GM18909 (cell line): ENCODE data around the gene TRAPPC14.
A peak's percentile ranks its signal among the peaks of the same experiment; 100 is the strongest.
"Not testable (repeated sequence)": the region's sequence is repeated elsewhere in the genome, so short reads cannot be mapped to it uniquely, and the experiment has no call there.

ENCODE experiments used
- ATAC-seq: cut with Tn5 transposase; IDR thresholded peaks from one replicate; pipeline ENCODE4 v1.9.1; 2021; ENCODE audit warnings: mild to moderate bottlenecking; ENCODE audit not compliant: unreplicated experiment, poor library complexity

The TRAPPC14 gene, protein sequence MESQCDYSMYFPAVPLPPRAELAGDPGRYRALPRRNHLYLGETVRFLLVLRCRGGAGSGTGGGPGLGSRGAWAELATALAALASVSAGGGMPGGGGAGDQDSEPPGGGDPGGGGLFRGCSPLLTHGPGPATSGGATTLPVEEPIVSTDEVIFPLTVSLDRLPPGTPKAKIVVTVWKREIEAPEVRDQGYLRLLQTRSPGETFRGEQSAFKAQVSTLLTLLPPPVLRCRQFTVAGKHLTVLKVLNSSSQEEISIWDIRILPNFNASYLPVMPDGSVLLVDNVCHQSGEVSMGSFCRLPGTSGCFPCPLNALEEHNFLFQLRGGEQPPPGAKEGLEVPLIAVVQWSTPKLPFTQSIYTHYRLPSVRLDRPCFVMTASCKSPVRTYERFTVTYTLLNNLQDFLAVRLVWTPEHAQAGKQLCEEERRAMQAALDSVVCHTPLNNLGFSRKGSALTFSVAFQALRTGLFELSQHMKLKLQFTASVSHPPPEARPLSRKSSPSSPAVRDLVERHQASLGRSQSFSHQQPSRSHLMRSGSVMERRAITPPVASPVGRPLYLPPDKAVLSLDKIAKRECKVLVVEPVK

DNA sequence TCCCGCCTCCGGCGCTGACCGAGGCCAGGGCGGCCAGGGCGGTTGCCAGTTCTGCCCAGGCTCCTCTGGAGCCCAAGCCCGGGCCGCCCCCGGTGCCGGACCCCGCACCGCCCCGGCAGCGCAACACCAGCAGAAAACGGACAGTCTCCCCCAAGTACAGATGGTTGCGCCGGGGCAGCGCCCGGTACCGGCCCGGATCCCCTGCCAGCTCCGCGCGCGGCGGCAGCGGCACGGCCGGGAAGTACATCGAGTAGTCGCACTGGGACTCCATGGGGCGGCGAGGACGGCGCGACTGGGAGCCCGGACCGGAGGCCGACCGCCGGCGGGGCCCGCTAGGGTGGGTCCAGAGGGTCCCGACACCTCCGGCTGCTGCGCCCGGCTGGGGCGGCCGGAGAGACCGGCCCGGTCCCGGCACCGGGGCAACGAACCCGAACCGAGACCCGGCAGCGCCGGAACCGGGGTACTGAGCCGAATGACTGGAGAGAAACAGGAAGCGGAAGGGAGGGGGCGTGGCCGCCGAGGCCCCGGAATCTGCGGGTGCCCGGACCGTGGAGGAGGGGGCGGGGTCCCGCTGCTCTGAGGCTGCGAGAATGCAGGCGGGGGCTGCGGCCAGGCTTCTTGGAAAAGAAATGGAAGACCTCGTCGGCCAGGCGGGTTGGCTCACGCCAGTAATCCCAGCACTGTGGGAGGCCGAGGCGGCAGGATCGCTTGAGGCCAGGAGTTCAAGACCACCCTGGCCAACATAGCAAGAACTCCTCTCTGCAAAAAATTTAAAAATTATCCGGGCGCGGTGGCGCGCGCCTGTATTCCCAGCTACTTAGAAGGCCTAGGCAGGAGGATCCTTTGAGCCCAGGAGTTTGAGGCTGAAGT, at the start of gene TRAPPC14:
Gene TRAPPC14, minus strand, starts transcription at position 495 of the 870 bp plus-strand sequence. Its CDS starts 224 bp downstream, at position 271.
- peak; percentile 75 for ATAC-seq

DNA sequence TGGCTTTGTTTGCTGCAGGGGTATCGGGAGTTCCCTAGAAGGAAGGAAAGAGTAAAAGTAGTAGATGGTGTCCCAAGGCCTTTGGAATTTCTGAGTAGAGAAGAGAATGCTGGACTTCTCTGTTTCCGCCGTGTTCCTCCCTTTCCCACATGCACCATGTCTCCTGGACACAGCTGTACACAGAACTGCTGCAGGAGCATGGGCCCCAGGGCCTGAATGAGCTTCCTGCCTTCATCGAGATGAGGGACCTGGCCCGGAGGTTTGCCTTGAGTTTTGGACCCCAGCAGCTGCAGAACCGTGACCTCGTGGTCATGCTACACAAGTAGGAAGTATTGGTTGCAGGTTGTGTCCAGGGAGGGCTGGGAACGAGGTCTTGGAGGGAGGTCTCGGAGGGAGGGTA, 45.9 kb upstream of the TRAPPC14 start:
- no peak for ATAC-seq

DNA sequence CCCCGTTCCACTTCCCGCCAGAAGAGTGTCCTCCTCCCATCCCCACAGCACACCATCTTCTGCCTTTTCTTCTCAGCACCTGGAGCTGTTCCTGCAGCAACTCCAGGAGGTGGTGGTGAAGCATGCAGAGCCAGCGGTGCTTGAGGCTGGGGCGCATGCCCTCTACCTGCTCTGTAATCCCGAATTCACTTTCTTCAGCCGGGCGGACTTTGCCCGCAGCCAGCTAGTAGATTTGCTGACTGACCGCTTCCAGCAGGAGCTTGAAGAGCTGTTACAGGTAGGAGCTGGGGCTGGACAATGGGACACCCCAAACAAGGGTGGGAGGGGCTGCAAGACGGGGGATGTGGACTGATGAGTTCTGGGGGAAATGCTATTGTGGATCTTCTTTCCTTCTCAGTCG, 42.2 kb upstream of the TRAPPC14 start:
- no peak for ATAC-seq

DNA sequence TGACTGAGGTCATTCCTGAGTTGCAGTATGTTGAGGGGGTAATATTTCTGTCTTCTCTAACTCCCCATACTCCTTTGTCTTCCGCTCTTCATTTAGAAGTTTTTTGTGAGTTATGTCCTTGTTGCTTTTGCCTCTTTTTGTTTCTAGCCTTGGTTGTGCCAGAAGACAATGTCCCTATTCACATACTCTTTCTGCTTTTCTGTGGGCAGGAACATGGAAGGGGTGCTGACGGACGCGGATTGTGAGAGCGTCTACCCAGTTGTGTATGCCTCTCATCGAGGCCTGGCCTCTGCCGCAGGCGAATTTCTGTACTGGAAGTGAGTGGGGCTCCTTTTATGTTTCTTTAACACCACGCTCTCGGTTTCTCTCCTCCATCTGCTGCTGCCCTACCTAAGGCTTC, 39.7 kb upstream of the TRAPPC14 start:
- no peak for ATAC-seq

DNA sequence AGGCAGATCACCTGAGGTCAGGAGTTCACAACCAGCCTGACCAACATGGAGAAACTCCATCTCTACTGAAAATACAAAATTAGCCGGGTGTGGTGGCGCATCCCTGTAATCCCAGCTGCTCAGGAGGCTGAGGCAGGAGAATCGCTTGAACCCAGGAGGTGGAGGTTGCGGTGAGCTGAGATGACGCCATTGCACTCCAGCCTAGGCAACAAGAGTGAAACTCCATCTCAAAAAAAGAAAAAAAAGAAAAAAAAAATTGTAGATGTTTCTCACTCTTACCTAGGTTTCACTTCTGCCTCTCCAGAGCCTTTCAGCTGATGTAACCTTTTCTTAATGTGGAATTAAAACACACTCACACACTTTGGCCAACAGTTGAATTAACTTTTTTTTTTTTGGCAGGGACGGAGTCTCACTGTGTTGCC, 37.4 kb upstream of the TRAPPC14 start:
- not testable (repeated sequence) for ATAC-seq

DNA sequence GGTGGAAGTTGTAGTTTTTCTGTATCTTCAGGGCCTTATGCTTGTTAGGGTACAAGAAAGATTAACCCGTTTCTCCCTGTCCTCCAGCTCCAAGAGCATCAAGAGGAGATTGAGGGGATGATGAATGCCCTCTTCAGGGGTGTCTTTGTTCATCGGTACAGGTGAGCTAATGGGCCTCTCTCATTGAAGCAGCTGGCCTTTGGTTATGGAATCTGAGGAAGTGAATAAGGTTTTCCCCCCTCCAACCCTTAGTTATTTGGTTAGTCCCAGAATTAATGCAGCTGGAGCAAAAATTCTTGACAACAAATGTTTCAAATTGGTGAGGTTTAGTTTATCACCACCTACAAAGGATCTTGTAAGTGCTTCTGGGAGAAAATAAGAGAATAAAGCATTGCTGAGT, 36.7 kb upstream of the TRAPPC14 start:
- ATAC-seq, result no peak

DNA sequence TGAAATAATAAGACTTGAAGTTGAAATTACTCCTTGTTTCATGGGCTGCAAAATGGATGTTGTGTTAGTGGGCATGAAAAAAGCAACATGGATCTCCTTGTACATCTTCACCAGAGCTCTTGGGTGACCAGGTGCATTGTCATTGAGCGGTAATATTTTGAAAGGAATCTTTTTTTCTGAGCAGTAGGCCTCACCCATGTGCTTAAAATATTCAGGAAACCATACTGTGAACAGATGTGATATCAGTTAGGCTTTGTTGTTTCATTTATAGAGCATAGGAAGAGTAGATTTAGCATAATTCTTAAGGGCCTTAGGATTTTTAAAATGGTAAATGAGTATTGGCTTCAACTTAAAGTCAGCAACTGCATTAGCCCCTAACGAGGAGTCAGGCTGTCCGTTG, 34.4 kb upstream of the TRAPPC14 start:
- ATAC-seq, result no peak

DNA sequence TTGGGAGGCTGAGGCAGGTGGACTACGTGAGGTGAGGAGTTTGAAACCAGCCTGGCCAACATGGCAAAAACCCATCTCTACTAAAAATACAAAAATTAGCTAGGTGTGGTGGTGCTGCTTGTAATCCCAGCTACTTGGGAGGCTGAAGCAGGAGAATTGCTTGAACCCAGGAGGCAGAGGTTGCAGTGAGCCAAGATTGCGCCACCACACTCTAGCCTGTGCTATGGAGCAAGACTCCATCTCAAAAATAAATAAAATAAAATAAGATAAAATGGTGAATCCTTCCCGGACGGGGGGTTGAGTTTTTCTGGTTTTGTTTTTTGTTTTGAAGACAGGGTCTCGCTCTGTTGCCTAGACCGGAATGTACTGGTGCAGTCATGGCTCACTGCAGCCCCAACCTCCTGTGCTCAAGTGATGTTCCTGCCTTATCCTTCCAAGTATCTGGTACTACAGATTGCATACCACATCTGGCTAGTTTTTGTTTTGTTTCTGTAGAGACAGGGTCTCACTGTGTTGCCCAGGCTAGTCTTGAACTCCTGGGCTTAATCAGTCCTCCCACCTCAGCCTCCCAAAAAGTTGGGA, 33.8 kb upstream of the TRAPPC14 start:
- not testable (repeated sequence) for ATAC-seq

DNA sequence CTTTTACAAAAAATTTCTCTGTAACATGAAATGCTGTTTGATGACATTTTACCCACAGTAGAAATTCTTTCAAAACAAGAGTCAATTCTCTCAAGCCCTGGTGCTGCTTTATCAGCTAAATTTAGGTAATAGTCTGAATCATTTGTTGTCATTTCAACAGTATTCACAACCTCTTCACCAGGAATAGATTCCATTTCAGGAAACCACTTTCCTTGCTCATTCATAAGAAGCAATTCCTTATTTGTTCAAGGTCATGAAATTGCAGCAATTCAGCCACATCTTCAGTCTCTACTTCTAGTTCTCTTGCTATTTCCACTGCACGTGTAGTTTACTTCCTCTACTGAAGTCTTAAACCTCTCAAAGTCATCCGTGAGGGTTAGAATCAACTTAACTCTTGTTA, 33.3 kb upstream of the TRAPPC14 start:
- ATAC-seq, result no peak

DNA sequence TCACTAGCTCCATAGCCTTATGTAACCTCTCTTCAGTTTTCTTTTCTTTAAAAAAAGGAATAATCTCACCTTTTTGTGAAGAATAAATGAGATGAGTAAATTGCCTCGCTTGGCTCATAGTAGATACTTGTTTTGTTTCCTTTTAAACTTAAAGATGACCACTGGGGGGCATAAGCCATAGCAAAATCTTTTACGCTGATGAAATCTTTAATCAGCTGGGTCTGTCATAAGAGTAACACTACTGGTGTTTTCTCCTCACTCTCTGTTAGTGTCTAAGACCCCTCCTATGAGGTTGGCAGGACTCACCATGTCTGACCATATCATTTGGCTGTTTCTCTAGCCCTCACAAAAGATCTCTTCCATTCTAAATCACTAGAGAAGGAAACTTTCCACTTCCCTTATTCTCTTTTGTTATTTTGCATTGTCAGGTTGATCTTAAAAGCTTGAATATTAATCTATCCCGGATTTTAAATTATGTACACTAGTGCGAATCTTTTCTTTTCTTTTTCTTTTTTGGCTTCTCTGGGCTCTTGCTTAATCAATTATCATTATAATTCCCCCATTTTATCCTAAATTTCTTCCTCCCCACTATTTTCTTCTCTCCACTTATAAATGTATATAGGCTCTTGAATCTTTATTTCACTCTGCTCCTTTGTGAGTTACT, 31.7 kb upstream of the TRAPPC14 start:
- no peak for ATAC-seq

DNA sequence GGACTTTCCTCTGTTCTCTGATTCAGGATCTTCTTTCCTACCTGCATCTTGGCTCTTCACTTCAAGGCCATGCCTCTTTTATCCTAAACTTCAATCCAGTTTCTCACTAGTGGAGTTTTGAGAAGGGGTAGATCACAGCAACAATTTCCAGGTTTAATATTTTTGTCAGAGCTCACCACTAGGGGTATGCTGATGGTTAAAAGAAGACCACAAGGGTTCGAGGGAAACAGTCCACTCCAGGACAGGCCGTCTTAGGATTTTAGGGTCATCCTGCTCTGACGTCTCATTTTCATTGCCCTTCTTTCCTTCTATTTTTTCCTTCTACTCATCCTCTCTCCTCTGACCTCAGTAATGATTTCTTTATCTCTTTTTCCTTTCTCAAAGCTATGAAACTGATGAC, 30.5 kb upstream of the TRAPPC14 start:
- ATAC-seq, result no peak

DNA sequence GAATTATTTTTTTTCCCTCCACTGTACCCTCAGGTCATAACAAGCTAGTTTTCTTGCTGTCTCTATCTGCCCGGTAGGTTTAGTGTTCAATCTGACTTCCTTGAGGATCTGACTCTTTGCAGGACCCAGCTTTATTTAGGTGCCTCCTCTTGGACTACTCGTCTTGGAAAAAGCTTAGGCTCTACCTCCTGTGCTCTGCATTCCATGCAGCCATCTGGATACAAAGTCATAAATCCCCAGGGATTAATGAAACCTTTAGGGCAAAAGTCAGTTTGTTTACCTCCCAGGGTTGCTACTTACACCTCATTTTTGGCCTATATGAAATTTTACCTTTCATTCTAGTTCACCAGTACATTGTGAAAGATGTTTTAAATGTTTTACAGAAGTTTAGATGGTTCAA, 27.2 kb upstream of the TRAPPC14 start:
- ATAC-seq, result no peak

DNA sequence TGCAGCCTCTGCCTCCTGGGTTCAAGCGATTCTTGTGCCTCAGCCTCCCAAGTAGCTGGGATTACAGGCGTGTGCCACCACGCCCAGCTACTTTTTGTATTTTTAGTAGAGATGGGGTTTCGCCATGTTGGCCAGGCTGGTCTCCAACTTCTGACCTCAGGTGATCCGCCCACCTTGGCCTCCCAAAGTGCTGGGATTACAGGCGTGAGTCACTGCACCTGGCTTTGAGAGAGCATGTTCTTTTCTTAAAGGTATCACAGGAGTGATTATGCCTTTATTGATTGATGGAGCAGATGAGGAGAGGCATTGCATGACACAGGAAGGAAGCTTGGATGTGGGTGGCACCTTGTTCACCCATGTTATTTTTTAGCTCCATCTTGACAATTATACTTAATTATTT, 24.6 kb upstream of the TRAPPC14 start:
- not testable (repeated sequence) for ATAC-seq

DNA sequence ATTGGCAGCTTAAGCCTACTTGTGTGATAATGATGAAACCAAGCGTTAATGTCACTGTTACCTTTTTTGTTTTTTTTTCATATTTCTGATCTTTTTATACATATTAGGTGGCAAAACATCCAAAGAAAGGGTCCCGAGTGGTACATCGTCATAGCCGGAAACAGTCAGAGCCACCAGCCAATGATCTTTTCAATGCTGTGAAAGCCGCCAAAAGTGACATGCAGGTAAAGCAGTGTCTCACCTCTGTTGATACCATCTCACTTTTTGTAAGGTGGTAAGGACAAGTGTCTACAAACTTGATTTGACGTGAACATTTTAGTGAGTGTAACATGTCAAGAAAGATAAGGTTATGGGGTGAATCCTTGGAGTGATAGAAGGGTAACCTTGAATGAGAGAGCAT, 24.1 kb upstream of the TRAPPC14 start:
- not testable (repeated sequence) for ATAC-seq

DNA sequence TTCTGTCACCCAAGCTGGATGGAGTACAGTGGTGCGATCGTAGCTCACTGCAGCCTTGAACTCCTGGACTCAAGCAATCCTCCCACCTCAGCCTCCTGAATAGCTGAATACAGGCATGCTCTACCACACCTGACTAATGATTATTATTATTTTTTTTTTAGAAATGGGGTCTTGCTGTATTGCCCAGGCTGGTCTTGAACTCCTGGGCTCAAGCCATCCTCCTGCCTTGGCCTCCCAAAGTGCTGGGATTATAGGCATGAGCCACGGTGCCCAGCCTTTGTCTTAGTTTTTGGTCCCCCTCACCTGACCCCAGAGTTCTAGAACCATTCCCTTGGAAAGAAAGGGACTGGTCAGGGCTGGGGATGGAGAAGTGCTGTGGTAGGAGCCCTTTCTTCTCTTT, 21.6 kb upstream of the TRAPPC14 start:
- not testable (repeated sequence) for ATAC-seq

DNA sequence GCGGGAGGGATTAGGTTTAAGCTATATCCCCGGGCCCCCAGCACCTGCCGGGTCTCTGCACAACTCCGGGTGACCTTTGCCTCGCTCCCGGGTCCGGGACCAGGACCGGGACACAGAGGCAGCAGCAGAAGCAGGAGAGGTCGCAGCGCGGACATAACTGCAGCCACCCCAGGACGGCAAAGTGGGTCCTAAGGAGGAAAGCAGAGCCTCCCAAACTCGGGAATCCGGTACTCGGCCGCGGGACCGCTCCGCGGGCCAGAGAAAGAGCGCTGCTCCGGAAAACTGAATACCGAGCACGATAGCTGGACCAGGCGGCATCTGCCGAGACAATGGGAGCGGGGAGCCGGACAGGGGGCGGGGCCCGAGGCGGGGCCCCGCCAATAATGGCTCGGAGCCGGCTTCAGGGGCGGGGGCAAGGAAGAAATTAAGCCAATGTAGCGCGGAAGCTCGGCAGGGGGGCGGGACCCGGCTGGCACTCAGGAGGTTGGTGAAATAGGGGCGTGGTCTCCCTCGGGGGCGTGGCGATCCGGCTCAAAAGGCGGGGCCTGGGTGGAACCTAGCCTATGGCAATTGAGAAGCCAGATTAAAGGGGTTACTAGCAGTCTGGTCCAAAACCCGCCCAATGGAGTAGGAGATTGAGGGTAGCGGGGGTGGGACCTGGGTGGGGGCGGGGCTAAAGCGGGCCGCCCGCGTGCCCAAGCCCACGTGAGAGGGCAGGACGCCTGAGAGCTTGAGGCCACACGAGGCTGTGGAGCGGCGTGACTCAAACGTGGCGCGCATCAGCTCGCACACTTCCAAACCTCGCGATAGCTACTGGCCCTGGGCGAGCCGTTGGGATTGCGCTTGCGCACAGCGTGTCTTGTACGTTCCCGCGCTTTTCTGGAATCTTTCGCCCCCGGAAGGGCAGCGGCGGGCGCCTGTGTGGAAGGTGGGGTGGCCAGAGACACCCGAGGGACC, 18.8 kb upstream of the TRAPPC14 start, which contains the start of the genes GPC2 and STAG3:
Gene GPC2, minus strand, starts transcription at position 337 of the 957 bp plus-strand sequence. Its CDS starts 182 bp downstream, at position 155.
Gene STAG3, plus strand, starts transcription at position 874 of the 957 bp plus-strand sequence. CDS start 2,639 bp downstream, outside the sequence.
- peak; percentile 86 for ATAC-seq

DNA sequence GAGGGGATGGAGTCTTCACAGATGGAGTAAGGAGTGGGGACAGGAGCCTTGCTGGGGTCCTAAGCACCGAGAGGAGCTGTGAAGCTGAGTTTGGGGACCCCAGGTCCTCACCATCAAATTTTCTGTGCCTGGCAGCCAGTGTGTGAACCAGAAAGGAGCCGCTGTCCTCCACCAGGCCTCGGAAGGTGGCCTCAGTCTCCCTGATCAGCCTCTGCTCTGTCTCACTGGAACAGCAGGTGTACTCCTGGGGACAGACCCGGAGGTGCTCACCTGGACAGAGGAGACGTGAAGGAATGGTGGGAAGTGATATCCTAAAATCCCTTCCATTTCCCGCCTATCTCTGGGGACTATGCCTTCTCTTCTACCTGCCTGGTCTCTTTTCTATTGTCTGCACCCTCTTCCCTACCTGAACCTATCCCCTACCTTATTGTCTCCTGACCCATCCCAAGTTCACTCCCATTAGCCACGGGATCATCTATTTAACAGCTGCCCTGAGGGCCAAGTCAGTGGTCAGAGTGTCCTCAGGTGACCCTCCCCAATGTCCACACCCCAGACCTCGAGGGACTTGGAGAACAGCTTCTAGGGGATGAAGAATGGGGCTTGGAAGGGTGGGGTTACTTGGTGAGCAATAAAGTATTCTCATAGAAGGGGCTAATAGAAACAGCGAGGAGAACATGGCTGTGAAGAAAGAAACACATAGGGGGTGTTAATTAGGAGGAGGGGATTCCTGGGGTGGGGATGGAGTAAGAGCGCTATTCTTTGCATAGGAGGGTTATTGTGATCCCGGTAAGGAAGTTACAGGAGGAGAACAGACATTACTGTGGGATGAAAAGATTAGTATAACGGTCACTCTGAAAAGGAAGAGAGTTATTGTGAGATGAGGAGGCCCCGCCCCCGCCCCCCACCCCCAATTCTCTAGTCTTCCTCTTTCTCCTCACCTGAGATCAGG, 17.8 kb upstream of the TRAPPC14 start:
- no peak for ATAC-seq
